Measurements from ENCODE around the gene ADCY1. TPM values are rescaled to one million over a fixed set of nuclear protein-coding genes. Genes with fewer than 3 reads are reported as not detected.

ADCY1 gene
- total RNA-seq, 2 donors from 2014 or later: 1.9 TPM; not detected in 1

DNA sequence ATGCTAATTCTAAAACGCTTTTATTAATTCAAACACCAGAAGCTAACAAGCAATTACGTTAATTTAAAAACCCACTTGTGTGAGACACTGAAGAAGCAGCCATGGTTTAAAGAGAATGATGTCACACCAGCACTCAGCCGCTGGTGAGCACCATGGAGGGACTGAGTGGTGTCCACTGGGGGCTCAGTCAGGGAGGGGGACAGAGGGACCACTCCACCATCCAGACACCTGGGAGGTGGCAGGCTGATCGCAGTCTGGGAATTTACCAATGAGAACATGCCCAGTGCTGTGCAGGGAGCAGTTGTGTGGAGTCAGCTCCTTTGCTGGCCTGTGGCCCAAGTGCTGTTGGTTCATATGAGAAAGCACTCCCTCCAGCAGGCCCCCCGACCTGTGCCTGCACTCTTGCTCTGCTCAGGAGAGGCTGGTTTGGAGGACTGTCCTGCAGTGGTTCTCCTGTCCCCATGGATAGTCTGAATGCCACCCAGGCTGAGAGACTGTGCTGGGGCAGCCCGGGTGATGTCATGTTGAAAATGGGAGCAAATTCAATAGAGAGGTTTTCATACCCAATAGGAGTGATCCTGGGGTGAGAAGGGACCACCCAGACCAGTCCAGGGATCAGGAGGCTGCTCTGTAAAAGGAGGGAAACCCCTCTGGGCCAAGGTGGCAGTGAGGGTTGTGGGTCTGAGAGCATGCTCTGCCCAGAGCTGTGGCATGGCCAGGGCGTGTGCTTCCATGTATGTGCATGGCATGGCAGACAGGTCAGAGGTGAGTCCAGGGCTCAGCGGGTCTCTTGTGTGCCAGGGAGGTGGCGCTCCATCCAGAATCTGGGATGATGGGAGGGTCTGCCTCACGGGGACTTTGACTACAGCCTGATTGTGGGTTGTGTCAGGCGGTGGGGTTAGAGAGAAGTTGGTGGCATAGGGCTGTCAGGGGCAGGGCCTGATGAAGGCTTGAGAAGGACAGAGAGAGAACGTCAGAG lies 12.7 kb downstream of the ADCY1 start:
- DNase-seq (ENCODE audit: low spot score in 2 of 2) (no peak), ATAC-seq (no peak)
- Mint-ChIP-seq H3K27ac (no peak overlapping the region), H3K36me3 (no peaks in the 10 kb centered on the region), H3K9me3 (no peaks in the 10 kb centered on the region)

DNA sequence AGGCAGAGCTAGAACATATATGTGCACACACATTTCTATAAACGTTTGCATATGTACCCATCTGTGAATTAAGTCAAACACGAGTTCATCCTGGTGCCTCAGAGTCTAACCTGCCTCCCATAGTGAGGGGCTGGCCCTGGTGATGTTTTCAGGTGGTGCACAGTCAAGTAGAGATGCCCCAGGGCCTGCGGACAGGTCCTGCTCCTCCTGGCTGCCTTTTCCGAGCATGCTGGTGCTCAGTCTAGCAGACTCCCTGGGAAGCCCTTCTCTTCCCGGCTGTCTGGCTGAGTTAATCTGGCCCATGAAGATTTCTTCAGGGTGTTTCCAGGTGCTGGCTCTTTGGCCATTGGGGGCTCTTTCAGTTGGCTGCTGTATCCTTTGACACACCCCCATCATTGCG lies 14.3 kb downstream of the ADCY1 start:
- Mint-ChIP-seq H3K36me3 (no peaks in the 10 kb centered on the region), H3K9me3 (no peaks in the 10 kb centered on the region), H3K27ac (no peak overlapping the region)
- DNase-seq (ENCODE audit: low spot score in 2 of 2) (peak in 1 of 2 donors; percentile 20), ATAC-seq (no peak)

DNA sequence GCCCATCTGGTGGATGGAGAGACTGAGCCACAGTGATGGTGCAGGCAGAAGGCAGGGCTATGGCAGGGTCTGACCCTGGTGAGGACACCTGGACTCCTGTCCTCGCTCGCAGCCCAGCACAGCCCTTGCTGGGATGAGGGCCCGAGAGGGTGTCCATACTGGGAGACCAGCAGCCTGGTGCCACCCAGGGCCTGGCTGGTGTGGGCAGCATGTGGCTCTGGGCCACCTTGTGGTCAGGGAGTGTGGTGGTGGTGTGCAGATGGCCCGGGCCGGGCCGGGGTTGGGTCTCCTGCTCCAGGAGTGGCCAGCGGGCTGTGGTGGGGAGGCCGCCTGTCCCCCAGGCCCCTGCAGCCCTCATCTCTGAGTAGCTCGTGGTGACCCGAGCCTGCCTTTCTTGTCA lies 14.9 kb downstream of the ADCY1 start:
- no peaks in the 10 kb centered on the region for H3K36me3 Mint-ChIP-seq
- H3K27ac Mint-ChIP-seq: peak overlapping the region in 1 of 2 donors; percentile 65
- no peaks in the 10 kb centered on the region for H3K9me3 Mint-ChIP-seq
- DNase-seq (ENCODE audit: low spot score in 2 of 2) (no peak), ATAC-seq (no peak)

DNA sequence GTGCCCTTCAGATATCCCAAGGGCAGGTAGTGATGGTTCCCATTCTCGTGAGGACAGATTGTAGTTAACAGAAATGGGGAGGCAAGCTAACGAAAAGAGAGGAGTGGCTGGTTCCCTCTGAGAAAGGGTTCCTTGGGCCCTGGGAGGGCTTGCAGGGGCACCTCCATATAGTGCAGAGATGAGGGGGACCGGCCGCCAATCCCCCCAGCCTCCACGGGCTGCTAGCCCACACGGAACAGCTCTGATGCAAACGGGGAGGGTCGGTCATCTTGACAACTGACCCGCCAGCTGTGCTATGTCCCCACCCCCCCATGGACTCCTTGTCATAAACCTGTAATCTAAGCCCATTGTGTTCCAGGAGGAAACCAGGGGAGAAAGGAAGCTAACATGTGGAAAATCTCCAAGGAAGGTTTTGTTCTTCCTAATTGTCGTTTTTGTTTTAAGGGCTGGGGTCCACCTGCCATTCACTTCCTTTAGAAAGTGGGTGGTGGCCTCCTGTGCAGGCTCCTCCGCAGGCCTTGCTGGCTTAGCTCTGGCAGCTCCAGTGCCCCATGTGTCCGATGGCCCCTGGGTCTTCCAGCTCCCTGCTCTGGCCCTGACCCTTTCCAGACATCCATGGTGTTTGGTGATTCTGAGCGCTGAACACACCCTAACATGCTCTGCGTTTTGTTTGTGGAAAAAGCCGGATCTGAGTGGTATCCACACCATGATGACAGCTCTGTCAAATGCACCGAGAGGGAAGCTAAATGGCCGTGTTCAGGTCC lies 15.9 kb downstream of the ADCY1 start:
- no peak for DNase-seq (ENCODE audit: low spot score in 2 of 2)
- no peaks in the 10 kb centered on the region for H3K9me3 Mint-ChIP-seq
- ATAC-seq: no peak
- no peaks in the 10 kb centered on the region for H3K36me3 Mint-ChIP-seq
- H3K27ac Mint-ChIP-seq: no peak overlapping the region

DNA sequence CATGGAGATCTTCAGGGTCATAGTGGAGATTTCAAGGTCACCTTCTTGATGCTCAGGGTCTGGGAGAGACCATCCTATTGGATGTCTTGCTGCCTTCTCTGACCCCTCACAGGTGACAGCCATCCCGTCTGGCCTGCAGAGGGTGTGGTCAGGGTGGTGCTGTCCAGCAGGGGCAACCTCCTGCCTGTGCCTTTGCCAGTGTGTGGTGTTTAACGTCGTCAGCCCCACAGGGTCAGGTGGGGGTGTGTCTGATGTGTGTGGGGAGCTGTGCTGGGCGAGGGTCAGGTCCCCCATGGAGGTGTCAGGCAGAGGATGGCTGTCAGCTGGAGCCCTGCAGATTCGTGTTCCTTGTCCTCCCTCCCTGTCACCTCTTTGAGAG lies 16.5 kb downstream of the ADCY1 start:
- no peaks in the 10 kb centered on the region for H3K9me3 Mint-ChIP-seq
- ATAC-seq: no peak
- no peaks in the 10 kb centered on the region for H3K36me3 Mint-ChIP-seq
- H3K27ac Mint-ChIP-seq: no peak overlapping the region
- no peak for DNase-seq (ENCODE audit: low spot score in 2 of 2)

DNA sequence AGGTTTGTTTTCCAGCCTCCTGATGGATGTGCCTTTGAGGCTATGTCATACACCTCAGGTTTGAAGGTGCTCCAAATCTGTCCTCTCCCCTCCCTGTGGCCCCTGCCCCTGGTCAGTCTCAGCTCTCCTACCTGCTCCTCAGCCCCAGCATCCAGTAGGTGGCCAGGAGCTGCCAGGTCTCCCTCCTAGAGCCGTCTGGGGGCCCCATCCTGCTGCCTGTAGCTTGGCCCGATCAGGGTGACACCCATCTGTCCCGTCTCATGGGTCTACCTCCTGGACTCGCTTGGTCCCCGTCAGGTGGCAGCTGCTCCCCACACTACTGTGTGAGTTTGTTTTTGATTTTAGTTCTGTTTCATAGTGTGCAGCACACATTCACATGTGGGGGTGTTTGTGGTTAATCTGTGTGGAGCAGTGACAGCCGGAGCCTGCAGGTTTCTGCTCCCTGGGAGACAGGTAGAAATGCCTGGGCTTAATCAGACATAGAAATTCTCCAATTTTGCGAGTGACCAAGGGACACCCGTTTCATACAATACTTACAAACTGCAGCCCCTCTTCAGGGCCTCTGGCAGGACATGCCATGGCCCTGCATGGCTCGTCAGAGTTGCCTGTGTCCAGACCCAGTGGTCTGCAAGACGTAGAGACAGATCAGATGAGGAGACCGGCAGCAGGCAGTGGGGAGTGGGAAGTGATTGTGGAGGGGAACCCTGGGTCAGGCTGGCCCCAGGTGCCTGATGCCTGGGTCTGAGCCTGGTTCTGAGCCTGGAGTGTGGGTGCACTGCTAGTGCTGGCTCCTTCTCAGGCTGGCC lies 17.1 kb downstream of the ADCY1 start:
- no peaks in the 10 kb centered on the region for H3K36me3 Mint-ChIP-seq
- no peak overlapping the region for H3K27ac Mint-ChIP-seq
- DNase-seq (ENCODE audit: low spot score in 2 of 2) (no peak), ATAC-seq (no peak)
- no peaks in the 10 kb centered on the region for H3K9me3 Mint-ChIP-seq

DNA sequence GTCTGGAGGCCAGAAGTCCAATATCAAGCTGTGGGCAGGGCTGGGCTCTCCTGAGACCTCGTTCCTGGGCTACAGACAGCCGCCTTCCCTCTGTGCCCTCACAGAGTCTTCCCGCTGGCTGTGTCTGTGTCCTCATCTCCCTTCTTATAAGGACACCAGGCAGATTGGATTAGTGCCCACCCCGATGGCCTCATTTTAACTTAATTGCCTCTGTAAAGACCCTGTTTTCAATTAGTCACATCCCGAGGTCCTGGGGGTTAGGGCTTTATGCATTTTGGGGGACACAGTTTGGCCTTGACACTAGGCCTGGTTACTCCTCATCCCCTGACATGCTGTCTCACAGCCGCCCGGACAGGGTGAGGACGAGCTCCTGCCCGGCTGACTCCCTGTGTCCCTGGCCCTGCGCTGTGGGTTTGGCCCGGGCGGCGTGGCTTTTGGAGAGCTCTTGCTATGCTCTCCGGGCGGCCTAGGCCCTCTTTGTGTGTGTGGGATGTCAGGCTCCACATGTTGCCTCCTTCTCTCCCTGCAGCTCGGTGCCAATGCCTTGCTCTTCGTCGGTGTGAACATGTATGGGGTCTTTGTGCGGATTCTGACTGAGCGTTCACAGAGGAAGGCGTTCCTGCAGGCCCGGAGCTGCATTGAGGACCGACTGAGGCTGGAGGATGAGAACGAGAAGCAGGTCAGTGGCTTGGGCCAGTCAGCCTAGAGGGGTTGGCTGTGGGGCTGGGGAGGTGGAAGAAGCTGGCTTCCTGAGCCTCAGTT lies 18.2 kb downstream of the ADCY1 start:
- Mint-ChIP-seq H3K27ac (peak overlapping the region in 1 of 2 donors; percentile 74), H3K36me3 (no peaks in the 10 kb centered on the region), H3K9me3 (no peaks in the 10 kb centered on the region)
- ATAC-seq (no peak), DNase-seq (ENCODE audit: low spot score in 2 of 2) (no peak)

DNA sequence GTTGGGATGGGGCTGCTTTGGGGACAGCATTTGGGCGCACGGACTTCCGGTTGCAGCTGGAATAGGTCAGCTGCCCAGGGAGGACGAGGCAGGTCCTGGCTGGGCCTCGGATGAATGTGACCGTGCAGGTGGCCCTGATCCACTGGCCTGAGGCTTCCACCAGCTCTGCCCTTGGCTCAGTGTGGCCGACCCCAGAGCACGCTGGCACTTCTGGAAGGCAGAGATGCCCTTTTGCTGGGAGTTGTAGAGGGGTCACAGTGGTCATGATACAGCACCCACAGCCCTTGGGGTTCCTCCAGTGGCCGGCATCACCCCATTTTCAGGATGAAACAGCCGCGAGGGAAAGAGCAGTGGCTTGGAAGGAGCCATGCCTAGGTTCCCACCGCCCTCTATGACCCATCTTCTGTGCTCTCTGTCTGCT lies 19.0 kb downstream of the ADCY1 start:
- DNase-seq (ENCODE audit: low spot score in 2 of 2) (no peak), ATAC-seq (no peak)
- Mint-ChIP-seq H3K27ac (no peak overlapping the region), H3K9me3 (no peaks in the 10 kb centered on the region), H3K36me3 (no peaks in the 10 kb centered on the region)

DNA sequence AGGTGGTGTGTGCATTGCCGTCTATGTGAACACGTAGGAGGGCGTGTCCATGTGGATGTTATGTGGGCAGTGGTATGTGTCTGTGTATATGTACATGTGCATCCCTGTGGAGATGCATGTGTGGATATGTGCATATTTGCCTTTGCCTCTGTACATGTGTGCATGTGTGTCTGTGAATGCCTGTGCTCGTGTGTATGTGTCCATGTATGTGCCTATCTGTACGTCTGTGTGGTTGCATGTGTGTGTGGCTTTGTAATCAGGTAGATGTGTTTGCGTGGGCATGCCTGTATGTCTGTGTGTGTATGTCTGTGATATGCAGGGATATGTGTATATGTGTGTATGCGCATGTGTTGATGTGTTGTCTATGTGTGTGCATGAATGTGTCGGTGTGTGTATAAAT lies 19.7 kb downstream of the ADCY1 start:
- ATAC-seq (no peak), DNase-seq (ENCODE audit: low spot score in 2 of 2) (no peak)
- H3K27ac Mint-ChIP-seq: no peak overlapping the region
- no peaks in the 10 kb centered on the region for H3K36me3 Mint-ChIP-seq
- H3K9me3 Mint-ChIP-seq: no peaks in the 10 kb centered on the region

DNA sequence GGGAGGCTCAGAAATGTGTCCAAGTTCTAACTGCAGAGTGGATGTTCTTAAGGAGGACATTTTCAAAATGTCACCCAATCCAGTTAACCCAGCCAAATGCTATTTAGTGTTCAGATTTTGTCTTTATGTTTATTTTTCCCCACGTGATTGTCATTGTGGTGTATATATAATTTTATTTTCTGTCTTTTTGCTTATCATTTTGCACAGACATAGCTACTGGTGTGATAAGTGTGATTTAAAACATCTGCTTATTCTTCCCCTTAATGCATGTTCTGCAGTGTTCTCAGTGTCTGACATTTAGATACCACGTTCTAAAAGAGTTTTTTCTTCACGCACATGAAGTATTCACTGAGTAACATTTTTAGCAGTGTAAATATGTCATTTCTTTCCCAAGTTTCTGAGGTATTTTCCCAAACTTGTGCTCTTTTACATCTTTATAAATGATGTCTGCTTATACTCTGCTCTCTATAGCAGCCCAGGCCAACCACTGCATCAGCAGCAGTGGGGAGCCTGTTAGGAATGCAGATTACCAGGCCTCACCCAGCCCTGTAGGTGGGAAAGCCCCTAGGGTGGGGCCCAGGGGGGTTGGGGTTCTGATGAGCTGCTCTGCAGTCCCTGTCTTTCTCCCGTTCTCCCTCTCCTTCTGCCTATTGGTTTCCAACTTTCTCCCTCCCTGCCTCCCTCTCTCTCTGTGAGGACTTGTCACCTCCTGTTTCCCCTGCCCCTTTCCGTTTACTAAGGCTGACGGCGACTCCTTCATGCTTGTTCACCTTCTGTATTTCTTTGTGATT lies 20.8 kb downstream of the ADCY1 start:
- ATAC-seq (no peak), DNase-seq (ENCODE audit: low spot score in 2 of 2) (no peak)
- H3K36me3 Mint-ChIP-seq: no peaks in the 10 kb centered on the region
- no peak overlapping the region for H3K27ac Mint-ChIP-seq
- no peaks in the 10 kb centered on the region for H3K9me3 Mint-ChIP-seq

DNA sequence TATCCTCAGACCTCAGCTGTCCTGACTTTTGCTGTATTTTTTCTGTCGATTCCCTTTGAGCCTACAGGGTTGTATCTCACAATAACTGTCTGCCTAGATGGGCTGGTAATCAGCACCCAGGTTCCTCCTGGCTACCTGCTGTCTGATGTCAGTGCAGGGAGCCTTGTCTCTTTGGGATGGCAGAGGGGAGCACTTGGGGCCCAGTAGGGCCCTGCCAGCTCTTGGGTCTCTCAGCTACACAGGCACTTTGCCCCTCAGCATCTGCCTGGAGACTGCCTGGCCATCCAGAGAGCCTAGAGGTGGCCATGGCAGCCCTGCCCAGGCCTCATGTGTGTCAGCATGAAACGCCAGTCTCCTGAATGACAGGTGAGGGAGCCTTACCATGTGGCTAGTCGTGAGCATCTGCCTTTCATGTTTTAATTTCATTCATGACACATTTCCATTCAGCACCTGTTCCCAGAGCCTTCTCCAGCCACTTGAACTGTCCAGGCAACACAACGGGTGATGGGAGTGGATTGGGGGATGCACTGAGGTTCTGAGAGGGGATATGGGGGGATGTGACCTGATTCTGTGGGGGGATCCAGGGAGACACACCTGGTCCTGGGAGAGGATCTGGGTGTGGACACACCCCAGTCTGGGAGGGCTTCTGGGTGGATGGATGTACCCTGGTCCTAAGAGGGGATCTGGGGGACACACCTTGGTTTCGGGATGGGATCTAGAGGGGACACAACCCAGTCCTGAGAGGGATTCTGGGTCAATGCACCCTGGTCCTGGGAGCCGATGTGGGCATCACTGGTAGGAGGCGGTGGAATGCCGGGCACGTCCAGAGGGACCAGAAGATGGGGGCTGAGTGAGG lies 21.9 kb downstream of the ADCY1 start:
- DNase-seq (ENCODE audit: low spot score in 2 of 2) (no peak), ATAC-seq (no peak)
- Mint-ChIP-seq H3K9me3 (no peaks in the 10 kb centered on the region), H3K27ac (no peak overlapping the region), H3K36me3 (no peaks in the 10 kb centered on the region)

DNA sequence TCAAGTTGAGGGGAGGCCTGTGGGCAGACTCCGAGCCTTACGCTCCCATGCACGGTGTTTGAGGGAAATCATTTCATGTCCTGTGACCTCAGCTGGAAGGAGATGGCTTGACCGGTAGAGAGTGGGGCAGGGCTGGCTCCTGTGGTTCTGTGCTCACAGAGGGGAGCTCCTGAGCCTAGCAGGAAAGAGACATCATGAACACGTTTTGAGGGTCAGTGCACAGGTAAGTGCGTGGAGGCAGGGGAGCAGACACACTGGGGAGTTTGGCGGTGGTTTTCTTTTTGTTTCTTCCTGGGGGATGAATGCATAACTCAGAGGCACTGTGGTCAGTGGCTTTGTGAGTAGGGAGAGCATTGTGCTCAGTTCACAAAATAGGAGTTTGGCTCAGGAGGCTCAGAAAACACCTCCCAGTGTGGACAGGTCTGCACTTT lies 22.5 kb downstream of the ADCY1 start:
- DNase-seq (ENCODE audit: low spot score in 2 of 2) (no peak), ATAC-seq (no peak)
- H3K27ac Mint-ChIP-seq: no peak overlapping the region
- no peaks in the 10 kb centered on the region for H3K36me3 Mint-ChIP-seq
- no peaks in the 10 kb centered on the region for H3K9me3 Mint-ChIP-seq

DNA sequence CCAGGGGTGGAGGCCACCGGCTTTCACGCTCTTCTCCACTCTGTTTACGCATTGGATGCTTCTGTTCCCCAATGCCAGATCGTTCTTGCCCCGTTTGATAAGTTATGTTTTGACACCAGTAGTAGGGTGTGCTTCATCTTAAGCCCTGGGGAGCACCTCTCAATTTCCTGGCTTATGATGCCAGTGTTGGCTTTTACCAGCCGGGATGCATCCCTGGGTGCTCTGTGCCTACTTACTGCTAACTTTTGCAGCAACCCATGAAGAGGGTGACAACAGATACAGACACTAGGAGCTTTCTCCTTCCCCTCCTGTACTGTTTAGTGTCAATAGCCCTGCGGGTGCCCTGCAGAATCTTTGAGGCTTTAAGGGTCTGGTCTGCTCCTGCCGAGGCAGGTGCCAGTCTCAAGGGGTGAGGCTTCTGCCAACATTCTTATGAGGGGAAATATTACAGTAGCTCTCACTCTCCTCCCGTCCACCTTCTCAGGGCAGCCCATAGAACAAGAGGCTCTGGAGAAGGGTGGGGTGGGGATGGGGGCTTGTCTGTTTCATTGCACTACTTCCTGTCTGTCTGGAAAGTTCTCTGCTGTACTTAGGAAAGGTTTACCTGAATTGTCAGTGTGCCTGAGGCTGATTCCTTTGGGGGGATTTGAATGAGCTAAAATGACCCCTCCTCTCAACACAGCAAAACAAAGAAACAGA lies 23.3 kb downstream of the ADCY1 start:
- no peak overlapping the region for H3K27ac Mint-ChIP-seq
- H3K36me3 Mint-ChIP-seq: no peaks in the 10 kb centered on the region
- DNase-seq (ENCODE audit: low spot score in 2 of 2) (no peak), ATAC-seq (no peak)
- H3K9me3 Mint-ChIP-seq: no peaks in the 10 kb centered on the region

DNA sequence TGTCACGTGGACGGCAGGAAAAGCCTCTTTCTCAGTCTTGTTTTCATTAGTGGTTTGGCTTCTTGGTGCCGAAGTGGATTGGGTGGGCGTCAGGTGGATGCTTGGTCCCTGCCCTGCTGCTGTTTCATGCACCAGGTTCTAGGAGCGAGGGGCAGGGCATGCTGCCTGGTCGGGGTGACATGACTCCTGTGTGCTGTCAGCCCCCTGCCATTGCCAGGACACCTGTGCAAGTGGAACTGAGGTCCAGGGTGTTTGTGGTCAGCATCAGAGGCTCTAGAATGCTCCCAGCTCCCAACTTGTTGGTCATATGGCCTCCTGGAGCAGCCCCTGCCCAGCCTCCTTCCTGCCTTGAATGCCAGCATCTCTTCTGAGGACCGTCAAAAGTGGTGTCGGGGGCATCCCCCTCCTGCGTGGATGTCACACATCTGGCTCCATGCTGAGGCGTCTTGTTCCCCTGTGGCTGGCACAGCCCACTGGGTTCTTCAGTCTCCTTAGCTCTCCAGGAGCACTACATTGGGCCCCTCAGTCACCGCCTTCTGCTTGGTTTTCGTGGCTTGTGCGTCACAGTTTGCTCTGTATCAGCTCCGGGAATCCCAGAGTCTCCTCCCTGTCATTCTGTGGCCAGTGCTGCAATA lies 24.8 kb downstream of the ADCY1 start:
- H3K27ac Mint-ChIP-seq: no peak overlapping the region
- no peaks in the 10 kb centered on the region for H3K36me3 Mint-ChIP-seq
- no peak for DNase-seq (ENCODE audit: low spot score in 2 of 2)
- H3K9me3 Mint-ChIP-seq: no peaks in the 10 kb centered on the region
- no peak for ATAC-seq
